Liver (tissue), 9 donors: ENCODE data around the gene ARID3A. TPM values are rescaled to one million over a fixed set of nuclear protein-coding genes. Genes with fewer than 3 reads are reported as not detected.

Experiments
- DNase-seq: peaks from one replicate; pipeline ENCODE4 v3.0.0-alpha.2; 2017; ENCODE audit warnings: low spot score
- H3K27ac ChIP-seq, 2 donors: one replicate each; pipeline ENCODE4 v1.7.0; 2013; ENCODE audit warnings: inconsistent platforms in 2 of 2, low read length in 2 of 2, control low read depth in 1 of 2, low read depth in 1 of 2, mild to moderate bottlenecking in 1 of 2
- H3K27me3 ChIP-seq, 4 donors: one replicate each; pipeline versions ENCODE4 v1.6.1 to v1.7.0; 2013; ENCODE audit warnings: low read length in 3 of 4, inconsistent platforms in 1 of 4, mild to moderate bottlenecking in 1 of 4, moderate library complexity in 1 of 4; ENCODE audit not compliant: control insufficient read depth in 4 of 4, insufficient read depth in 4 of 4
- H3K36me3 ChIP-seq, 4 donors: one replicate each; pipeline versions ENCODE4 v1.6.1 to v1.7.0; 2013; ENCODE audit warnings: low read length in 3 of 4, mild to moderate bottlenecking in 3 of 4, low read depth in 1 of 4, moderate library complexity in 1 of 4; ENCODE audit not compliant: control insufficient read depth in 4 of 4, insufficient read depth in 3 of 4
- H3K4me1 ChIP-seq, 4 donors: one replicate each; pipeline versions ENCODE4 v1.6.1 to v1.7.0; 2013; ENCODE audit warnings: low read length in 3 of 4, mild to moderate bottlenecking in 3 of 4, moderate library complexity in 1 of 4; ENCODE audit not compliant: control insufficient read depth in 4 of 4, insufficient read depth in 4 of 4
- H3K4me3 ChIP-seq, 3 donors: one replicate each; pipeline versions ENCODE4 v1.6.1 to v1.7.0; 2013; ENCODE audit warnings: low read length in 3 of 3, control low read depth in 1 of 3, low read depth in 1 of 3, mild to moderate bottlenecking in 1 of 3
- H3K9ac ChIP-seq, 2 donors: one replicate each; pipeline ENCODE4 v1.7.0; 2013; ENCODE audit warnings: low read length in 2 of 2, mild to moderate bottlenecking in 2 of 2, moderate library complexity in 2 of 2, control low read depth in 1 of 2, low read depth in 1 of 2
- H3K9me3 ChIP-seq, 4 donors: one replicate each; pipeline versions ENCODE4 v1.6.1 to v1.7.0; 2013; ENCODE audit warnings: low read length in 3 of 4; ENCODE audit not compliant: control insufficient read depth in 4 of 4
- EGR1 ChIP-seq, 2 donors: IDR thresholded peaks; 2 replicates each; pipeline ENCODE4 v1.6.1; 2016 to 2018; ENCODE audit warnings: antibody characterized with exemption in 2 of 2, low read depth in 2 of 2
- FOXA1 ChIP-seq: IDR thresholded peaks from 2 replicates; pipeline ENCODE4 v1.6.1; 2016; ENCODE audit warnings: antibody characterized with exemption
- GABPA ChIP-seq, 2 donors: IDR thresholded peaks in 1 of 2; conservative IDR thresholded peaks in 1 of 2; 2 replicates each; pipeline ENCODE4 v1.6.1; 2016; ENCODE audit warnings: antibody characterized with exemption in 2 of 2, mild to moderate bottlenecking in 1 of 2, moderate library complexity in 1 of 2
- TAF1 ChIP-seq: conservative IDR thresholded peaks from 2 replicates; pipeline ENCODE4 v1.6.1; 2016; ENCODE audit warnings: antibody characterized with exemption, mild to moderate bottlenecking
- YY1 ChIP-seq: IDR thresholded peaks from 2 replicates; pipeline ENCODE4 v1.6.1; 2016; ENCODE audit warnings: antibody characterized with exemption, mild to moderate bottlenecking
- WGBS: extraction: QIAGEN DNeasy Blood & Tissue Kit; methylation state at CpG from one replicate; pipeline ENCODE4 v1.1.7; 2013; 5-methylcytosine and 5-hydroxymethylcytosine counted together
- polyA plus RNA-seq, 2 donors: library from polyadenylated mRNA; stranded (reverse) in 1 of 2; unstranded in 1 of 2; fragments of 200-250 nt in 1 of 2; fragments of >200 nt in 1 of 2; fragmentation: Nextera tagmentation in 1 of 2; extraction: Ambion mirVana in 1 of 2; gene quantifications; one replicate each; pipeline versions ENCODE4 v1.2.1 to v1.2.3, GENCODE V29; 2013 to 2015
- total RNA-seq, 2 donors: library from RNA; depleted of rRNA; stranded (reverse); fragments of >200 nt; gene quantifications; one replicate each; pipeline ENCODE4 v1.2.3, GENCODE V29; 2014
- TF ChIP-seq, protein P1 (sequence below): IDR thresholded peaks from 2 replicates; pipeline ENCODE4 v1.6.1; 2016; ENCODE audit warnings: antibody characterized with exemption
- TF ChIP-seq, protein P2 (sequence below): fragments of 150-350 bp; IDR thresholded peaks from 2 replicates; pipeline ENCODE4 v1.5.1; 2017; ENCODE audit warnings: improper control_type of control experiment, low read depth, low read length; ENCODE audit not compliant: missing input control
- donor health status: healthy.
- donor health status: healthy.
- donor health status: healthy.
- donor health status: healthy.
- donor health status: healthy.

Gene ARID3A
- total and polyA plus RNA-seq, 4 donors = 0.74 to 42.4 (median 3.1) TPM

DNA sequence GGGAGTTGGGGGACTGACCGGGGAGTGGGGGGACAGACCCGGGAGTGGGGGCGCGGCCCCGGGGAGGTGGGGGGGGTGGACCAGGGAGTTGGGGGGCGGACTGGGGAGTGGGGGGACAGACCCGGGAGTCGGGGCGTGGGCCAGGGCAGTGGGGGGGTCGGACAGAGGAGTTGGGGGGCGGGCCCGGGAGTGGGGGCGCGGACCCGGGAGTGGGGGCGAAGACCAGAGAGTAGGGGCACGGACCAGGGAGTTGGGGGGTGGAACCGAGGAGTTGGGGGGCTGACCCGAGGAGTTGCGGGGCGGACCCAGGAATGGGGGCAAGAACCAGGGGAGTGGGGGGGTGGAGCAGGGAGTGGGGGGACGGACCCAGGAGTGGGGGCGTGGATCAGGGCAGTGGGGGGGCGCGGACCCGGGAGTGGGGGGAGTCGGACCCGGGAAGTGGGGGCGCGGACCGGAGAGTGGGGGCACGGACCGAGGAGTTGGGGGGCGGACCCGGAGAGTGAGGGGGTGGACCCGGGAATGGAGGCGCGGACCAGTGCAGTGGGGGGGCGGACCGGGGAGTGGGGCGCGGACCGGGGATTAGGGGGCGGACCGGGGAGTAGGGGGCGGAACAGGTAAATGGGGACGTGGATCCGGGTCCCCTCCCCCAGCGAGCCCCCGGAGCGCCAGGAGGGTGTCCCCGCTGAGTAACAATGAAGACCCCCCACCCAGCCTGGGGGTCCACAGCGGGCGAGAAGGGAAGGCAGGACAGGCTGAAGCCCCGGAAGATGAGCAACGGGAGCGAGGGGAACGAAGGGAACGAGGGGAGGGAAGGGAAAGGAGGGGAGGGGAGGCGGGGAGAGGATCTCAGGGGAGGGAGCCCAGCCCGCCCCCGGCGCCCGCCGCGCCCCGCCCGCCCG is 13.4 kb upstream of the ARID3A start:
- 9% methylated on average over 69 of the region's 69 CpGs for WGBS
- no peak overlapping the region for H3K9ac ChIP-seq
- peak overlapping the region; percentile 64 to 98 (median 82) for H3K4me3 ChIP-seq
- no peaks in the 10 kb centered on the region for H3K36me3 ChIP-seq
- peak overlapping the region; percentile 36 to 80 for H3K27ac ChIP-seq
- TF ChIP-seq, protein P1, sequence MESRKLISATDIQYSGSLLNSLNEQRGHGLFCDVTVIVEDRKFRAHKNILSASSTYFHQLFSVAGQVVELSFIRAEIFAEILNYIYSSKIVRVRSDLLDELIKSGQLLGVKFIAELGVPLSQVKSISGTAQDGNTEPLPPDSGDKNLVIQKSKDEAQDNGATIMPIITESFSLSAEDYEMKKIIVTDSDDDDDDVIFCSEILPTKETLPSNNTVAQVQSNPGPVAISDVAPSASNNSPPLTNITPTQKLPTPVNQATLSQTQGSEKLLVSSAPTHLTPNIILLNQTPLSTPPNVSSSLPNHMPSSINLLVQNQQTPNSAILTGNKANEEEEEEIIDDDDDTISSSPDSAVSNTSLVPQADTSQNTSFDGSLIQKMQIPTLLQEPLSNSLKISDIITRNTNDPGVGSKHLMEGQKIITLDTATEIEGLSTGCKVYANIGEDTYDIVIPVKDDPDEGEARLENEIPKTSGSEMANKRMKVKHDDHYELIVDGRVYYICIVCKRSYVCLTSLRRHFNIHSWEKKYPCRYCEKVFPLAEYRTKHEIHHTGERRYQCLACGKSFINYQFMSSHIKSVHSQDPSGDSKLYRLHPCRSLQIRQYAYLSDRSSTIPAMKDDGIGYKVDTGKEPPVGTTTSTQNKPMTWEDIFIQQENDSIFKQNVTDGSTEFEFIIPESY = no peak
- TF ChIP-seq EGR1 (IDR thresholded peaks at IDR 0.05; ENCODE audit: low read depth in 2 of 2) = no peak
- TF ChIP-seq TAF1 = no peak
- TF ChIP-seq GABPA (IDR thresholded peaks at IDR 0.05 in 1 of 2, conservative IDR thresholded peaks at IDR 0.05 in 1 of 2) = no peak
- TF ChIP-seq FOXA1 = no peak
- no peak for TF ChIP-seq YY1
- peaks cover 0 to 10% (median 9%) of the 10 kb centered on the region in 4 donors for H3K4me1 ChIP-seq
- H3K27me3 ChIP-seq = no peaks in the 10 kb centered on the region
- DNase-seq = no peak
- no peaks in the 10 kb centered on the region for H3K9me3 ChIP-seq

DNA sequence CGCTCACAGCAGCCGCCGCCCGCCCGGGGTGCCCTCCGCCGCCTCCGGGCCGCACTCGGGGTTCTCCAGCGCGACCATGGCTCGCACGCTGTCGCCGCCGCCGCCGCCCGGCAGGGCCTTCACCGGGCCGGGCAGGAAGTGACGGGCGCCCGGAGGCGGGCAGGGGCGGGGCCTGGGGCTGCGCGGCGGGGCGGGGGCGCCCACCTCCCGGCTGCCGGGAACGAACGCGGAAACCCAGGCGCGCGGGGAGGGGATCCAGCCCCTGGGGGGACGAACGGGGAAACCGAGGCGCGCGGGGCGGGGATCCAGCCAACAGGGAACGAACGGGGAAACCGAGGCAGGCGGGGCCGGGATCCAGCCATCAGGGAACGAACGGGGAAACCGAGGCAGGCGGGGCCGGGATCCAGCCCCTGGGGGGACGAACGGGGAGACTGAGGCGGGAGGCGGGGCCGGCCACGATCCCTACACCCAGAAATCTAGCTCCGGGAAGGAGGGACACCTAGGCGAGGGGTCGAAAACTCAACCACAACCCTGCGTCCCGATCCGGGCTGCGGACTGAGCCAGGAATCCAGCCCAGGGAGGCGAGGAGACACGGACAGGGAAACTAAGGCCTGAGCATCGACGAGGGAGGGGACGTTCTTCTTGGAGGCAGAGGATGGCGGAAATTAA is 12.6 kb upstream of the ARID3A start, which contains the start of gene R3HDM4:
Gene R3HDM4 (minus strand): TSS at position 140 of the 669 bp plus-strand sequence. CDS start 62 bp downstream, at position 78.
- peak within 1 kb of the TSS; percentile 66 to 98 (median 82) for H3K4me3 ChIP-seq
- H3K36me3 ChIP-seq = no peaks in the 10 kb centered on the region
- TF ChIP-seq, protein P2, sequence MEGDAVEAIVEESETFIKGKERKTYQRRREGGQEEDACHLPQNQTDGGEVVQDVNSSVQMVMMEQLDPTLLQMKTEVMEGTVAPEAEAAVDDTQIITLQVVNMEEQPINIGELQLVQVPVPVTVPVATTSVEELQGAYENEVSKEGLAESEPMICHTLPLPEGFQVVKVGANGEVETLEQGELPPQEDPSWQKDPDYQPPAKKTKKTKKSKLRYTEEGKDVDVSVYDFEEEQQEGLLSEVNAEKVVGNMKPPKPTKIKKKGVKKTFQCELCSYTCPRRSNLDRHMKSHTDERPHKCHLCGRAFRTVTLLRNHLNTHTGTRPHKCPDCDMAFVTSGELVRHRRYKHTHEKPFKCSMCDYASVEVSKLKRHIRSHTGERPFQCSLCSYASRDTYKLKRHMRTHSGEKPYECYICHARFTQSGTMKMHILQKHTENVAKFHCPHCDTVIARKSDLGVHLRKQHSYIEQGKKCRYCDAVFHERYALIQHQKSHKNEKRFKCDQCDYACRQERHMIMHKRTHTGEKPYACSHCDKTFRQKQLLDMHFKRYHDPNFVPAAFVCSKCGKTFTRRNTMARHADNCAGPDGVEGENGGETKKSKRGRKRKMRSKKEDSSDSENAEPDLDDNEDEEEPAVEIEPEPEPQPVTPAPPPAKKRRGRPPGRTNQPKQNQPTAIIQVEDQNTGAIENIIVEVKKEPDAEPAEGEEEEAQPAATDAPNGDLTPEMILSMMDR = peak; percentile 3
- TF ChIP-seq, protein P1 = no peak
- peaks cover 0 to 2% (median under 1%) of the 10 kb centered on the region in 4 donors for H3K27me3 ChIP-seq
- peaks cover 0 to 18% (median 13%) of the 10 kb centered on the region in 4 donors for H3K4me1 ChIP-seq
- no peaks in the 10 kb centered on the region for H3K9me3 ChIP-seq
- DNase-seq = peak; percentile 85
- 1% methylated on average over 76 of the region's 76 CpGs for WGBS
- H3K9ac ChIP-seq = peak within 1 kb of the TSS; percentile 83 to 90
- H3K27ac ChIP-seq = peak within 1 kb of the TSS; percentile 80 to 87
